HG03108 (cell line): Measurements from ENCODE around the gene SLC3A2.
"Not testable (repeated sequence)": the region's sequence is repeated elsewhere in the genome, so short reads cannot be mapped to it uniquely, and the experiment has no call there.

ENCODE experiments used
- ATAC-seq: cut with Tn5 transposase; IDR thresholded peaks from one replicate; pipeline ENCODE4 v1.9.1; 2021; ENCODE audit warnings: moderate library complexity; ENCODE audit not compliant: unreplicated experiment

SLC3A2 gene

GRCh38 chr11:62852523-62853188 lies 28.0 kb upstream of the SLC3A2 start:
- no peak for ATAC-seq

DNA sequence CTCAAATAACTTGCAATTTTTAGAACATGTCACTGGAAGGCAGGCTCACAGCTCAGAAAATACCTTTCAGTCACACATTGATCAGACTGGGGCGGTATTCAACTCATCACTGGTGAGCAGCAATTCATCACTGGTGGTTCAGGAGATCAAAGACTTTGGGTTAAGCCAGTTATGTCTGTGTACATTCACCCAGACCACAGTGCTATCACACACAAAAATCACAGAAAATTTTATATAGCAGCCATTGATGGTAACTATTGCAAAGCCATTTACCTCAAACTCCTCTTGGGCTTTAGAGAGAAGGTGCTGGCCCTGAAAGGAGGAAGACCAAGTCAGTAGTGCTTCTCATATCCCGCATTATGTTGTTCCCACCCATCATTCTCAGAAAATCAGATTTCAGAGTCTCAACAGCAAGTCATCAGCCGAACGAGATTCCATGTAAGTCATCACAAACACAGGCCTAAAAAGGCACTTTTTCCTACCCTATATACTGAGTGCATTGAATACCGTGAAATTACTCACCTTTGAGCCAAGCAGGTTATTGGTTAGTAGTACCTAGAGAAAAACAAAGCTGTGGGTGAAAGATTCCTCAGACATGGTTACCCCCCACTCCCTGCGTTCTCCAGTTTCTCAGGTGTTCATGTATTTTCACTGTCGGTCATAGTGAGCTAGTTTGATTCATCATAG lies 27.3 kb upstream of the SLC3A2 start:
- no peak for ATAC-seq

DNA sequence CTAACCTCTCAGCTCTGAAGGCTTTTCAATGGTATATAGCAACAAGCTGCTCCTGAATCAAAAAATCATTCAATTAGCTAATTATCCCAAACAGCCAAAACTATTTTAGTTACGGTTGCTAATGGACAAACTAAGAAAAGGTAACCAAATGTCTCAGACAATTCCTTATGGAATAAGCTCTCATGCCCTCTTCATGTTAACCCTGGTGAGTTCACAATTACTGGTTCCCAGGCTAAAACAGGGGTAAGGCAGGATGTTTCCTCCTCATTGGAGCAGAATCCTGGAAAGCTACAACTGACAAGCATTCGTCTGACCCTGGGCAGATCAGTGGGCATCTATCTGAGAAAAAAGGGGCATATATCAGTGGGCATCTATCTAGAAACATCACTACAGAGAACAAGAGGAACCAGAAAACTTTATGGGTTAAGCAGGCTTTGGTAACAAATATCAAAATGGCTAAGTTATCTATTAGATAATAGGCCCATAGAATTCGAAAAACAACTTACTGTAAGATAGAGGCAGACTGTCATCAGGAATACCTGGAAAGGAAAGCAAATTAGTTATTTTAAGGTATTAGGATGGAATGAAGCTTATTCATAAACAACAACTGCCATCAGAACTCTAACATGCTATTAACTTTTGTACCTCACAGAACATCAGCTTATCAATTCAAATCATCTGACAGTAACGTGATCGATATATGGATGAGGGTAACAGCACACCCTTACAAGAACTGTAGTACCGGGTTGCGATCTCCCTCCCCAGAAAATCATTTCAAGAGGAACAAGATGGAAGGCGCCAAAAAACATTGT lies 26.5 kb upstream of the SLC3A2 start:
- ATAC-seq: no peak

DNA sequence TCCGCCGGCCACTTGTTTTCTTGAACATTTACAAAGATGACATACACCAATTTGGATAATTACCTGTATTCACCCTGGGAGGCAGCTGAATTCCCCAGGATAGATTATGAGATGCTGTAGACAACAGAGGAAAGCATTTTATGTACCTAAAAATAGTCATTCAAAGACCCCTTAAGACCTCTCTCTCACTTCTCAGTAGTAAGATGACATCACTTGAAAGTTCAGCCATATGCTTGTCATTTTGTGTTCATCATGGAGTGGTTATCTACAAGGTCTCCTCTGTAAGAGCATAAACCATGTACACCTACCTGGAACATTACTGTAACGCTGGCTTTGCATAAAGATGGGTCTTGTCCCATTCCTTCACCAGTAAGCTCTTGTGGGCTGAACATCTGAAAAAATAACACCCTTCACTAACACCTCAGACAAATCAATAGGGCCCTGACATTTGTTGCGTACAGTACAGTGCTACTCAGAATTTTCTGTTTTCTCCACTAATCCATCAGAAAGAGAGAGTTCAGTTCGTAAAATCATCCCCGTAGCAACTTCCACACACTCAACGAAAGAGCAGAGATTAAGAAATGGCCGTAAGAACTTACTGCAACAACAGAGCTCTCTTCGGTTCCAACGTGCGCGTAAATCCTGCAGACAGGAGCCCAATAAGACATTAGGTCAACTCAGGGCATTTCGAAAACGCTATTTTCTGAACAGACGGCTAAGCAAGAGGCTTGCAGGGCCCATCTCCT lies 25.7 kb upstream of the SLC3A2 start:
- ATAC-seq: no peak

DNA sequence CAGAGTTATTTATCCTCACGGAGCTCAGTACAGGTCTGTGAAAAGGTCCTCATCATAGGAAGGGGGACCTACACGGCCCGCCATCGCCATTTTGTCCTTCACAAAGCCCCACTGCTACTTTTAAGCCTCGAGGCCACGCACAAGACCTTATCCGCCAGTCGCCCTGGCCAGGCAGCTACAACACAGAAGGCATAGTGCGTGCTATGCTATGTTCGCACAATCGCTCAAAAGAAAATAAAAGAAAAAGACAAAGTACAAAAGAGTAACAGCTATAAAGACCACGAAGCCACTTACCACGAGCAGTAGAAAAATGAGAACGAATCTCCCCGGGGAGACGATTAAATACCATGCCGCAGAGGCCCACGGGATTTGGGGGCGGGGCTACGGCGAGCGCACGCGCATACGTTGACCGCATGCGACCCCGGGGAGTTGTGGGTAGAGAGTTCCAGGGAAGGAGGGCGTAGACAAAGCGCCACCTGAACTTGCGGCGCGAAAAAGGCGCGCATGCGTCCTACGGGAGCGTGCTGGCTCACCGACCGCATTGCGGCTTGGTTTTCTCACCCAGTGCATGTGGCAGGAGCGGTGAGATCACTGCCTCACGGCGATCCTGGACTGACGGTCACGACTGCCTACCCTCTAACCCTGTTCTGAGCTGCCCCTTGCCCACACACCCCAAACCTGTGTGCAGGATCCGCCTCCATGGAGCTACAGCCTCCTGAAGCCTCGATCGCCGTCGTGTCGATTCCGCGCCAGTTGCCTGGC lies 24.9 kb upstream of the SLC3A2 start:
- ATAC-seq: peak; percentile 79

DNA sequence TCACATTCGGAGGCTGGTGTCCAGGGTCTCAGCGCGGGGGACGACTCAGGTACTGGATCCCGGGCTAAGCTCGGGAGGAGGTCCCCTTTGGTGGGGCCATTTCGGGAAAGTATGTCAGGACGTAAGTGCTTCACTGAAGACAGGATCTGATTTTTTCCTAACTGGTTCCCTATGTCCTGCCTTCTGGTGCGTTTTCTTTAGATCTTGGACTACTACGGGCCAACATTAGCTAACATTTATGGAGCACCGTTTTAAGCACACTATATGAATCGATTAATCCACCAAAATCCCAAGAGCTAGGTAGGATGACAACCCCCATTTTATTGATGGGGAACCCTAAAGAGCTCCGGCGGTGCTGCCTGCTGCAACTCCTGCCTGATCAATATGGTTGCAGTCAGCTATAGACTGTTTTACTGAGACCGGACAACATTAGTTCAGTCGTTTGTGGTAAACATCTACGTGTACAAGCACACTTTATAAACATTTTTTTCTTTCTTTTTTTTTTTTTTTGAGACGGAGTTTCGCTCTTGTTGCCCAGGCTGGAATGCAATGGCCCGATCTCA lies 24.3 kb upstream of the SLC3A2 start:
- no peak for ATAC-seq

DNA sequence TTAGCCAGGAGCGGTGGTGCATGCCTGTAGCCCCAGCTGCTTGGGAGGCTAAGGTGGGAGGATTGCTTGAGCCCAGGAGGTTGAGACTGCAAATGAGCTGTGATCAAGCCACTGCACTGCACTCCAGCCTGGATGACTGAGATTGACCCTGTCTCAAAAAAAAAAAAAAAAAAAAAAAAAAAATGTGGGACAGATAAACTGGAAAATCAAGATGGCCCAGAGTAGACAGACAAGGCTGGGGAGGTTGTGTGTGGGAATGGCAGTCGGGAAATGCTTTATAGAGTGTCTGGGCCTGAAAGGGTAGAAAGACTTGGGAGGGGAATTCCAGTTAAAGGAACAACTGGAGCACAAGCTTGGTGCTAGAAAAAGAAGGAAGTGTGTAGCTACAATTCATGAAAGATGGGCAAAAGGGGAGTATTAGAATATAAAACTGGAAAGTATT lies 23.1 kb upstream of the SLC3A2 start:
- ATAC-seq: no peak

DNA sequence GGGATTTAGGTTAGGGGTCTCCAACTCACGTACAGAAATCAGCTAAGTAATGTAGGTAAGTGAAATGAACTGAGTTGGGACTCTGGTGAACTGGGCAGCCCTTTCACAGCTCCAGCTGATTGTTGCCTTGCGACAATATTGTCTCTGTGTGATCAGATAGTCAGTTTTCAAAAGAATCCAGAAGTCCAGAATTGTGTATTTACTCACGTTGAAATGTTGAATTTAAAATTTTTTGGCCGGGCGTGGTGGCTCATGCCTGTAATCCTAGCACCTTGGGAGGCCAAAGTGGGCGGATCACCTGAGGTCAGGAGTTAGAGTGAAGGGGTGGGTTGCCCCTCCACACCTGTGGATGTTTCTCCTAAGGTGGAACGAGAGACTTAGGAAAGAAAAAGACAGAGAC lies 22.5 kb upstream of the SLC3A2 start:
- ATAC-seq: no peak

DNA sequence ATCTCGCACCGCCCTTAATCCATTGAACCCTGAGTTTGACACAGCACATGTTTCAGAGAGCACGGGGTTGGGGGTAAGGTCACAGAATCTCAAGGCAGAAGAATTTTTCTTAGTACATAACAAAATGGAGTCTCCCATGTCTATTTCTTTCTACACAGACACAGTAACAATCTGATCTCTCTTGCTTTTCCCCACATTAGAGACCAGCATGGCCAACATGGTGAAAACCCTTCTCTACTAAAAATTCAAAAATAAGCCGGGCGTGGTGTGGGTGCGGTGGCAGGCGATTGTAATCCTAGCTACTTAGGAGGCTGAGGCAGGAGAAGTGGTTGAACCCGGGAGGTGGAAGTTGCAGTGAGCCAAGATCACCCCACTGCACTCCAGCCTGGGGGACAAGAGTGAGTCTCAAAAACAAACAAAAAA lies 21.4 kb upstream of the SLC3A2 start:
- ATAC-seq: not testable (repeated sequence)

- no peak for ATAC-seq
Observed at GRCh38 chr11:62860835-62861563, 19.7 kb upstream of the SLC3A2 start.

DNA sequence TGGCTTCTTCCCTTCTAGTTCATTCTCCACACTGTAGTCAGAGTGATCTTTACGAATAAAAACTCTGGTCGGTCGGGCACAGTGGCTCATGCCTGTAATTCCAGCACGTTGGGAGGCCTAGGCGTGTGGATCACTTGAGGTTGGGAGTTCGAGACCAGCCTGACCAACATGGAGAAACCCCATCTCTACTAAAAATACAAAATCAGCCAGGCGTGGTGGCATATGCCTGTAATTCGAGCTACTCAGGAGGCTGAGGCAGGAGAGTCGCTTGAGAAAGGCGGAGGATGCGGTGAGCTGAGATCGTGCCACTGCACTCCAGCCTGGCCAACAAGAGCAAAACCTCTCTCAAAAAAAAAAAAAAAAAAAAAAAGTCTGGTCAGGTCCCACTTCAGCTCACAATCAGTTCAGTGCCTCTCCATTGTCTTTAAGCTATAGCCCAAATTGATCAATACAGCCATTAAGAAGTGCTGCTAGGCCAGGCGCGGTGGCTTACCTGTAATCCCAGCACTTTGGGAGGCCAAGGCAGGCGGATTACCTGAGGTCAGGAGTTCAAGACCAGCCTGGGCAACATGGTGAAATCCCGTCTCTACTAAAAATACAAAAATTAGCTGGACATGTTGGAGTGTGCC lies 19.0 kb upstream of the SLC3A2 start:
- ATAC-seq: not testable (repeated sequence)

- ATAC-seq: no peak
Observed at GRCh38 chr11:62863687-62864335, 16.9 kb upstream of the SLC3A2 start.

GRCh38 chr11:62865635-62866034 lies 15.1 kb upstream of the SLC3A2 start:
- no peak for ATAC-seq

DNA sequence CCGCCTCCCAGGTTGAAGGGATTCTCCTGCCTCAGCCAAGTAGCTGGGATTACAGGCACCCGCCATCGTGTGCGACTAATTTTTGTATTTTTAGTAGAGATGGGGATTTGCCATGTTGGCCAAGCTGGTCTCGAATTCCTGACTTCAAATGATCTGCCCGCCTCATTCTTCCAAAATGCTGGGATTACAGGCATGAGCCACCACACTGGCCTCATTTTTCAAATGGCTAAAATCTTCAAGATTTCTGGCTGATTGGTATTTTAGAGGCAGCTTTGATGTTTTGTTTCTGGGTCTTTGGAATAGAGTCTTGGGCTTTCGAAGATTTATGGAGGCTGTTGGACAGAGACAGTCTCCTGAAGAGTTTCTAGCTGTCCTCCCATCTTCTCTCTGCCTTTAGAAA lies 5.8 kb upstream of the SLC3A2 start:
- ATAC-seq: no peak

- ATAC-seq: no peak
Observed at GRCh38 chr11:62875698-62876478, 4.8 kb upstream of the SLC3A2 start.

DNA sequence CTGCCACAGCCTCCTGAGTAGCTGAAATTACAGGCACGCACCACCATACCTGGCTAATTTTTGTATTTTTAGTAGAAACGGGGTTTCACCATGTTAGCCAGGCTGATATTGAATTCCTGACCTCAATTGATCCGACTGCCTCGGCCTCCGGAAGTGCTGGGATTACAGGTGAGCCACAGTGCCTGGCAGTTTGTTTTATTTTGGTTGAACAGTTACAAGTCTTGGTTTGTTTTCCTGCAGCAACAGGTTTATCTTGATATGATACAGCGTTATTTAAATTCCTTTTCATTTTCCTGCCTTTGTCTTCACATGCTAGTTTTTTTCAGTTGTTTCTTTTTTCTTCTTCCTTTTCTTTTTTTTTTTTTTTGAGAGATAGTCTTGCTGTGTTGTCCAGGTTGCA lies 4.0 kb upstream of the SLC3A2 start:
- no peak for ATAC-seq

- ATAC-seq: no peak
Observed at GRCh38 chr11:62879235-62879978, 1.3 kb upstream of the SLC3A2 start.
